H1 (cell line): ENCODE results near the gene ASCL5. TPM values are rescaled to one million over a fixed set of nuclear protein-coding genes. Genes with fewer than 3 reads are reported as not detected.

Experiments used
- CTCF ChIA-PET: fragments of 300-600 bp; sonication (Branson Sonifier 250); formaldehyde crosslinking; loops from one replicate; lab custom pipeline; 2021; ENCODE audit not compliant: partially characterized antibody; lab: Charles Lee
- POLR2A ChIA-PET: fragments of 300-600 bp; sonication (Branson Sonifier 250); formaldehyde crosslinking; loops from one replicate; lab custom pipeline; 2021; ENCODE audit warnings: inconsistent platforms; ENCODE audit not compliant: partially characterized antibody; lab: Charles Lee
- DNase-seq, 2 experiments: peaks; one replicate each; pipeline versions ENCODE4 v3.0.0 to v3.0.0-alpha.2; 2010 to 2022; ENCODE audit warnings: low spot score in 2 of 2, low read depth in 1 of 2, mixed read lengths in 1 of 2
- FAIRE-seq: peaks from 2 replicates; lab custom pipeline; 2011; peaks lifted over from hg19 to GRCh38; lab: Jason Lieb, UNC
- H2AFZ ChIP-seq: 2 replicates; pipeline ENCODE4 v1.8.1; 2012; ENCODE audit warnings: low read length, inconsistent platforms
- H2AK5ac ChIP-seq: 2 replicates; pipeline ENCODE4 v1.6.1; 2013; ENCODE audit warnings: low read depth, low read length
- H2BK120ac ChIP-seq: replicated peaks from 2 replicates; pipeline ENCODE3; 2013; ENCODE audit warnings: low read depth, low read length, inconsistent platforms
- H2BK12ac ChIP-seq: 2 replicates; pipeline ENCODE4 v1.6.1; 2013; ENCODE audit warnings: low read depth, low read length
- H2BK15ac ChIP-seq: 2 replicates; pipeline ENCODE4 v1.6.1; 2013; ENCODE audit warnings: low read length
- H2BK20ac ChIP-seq: 2 replicates; pipeline ENCODE4 v1.6.1; 2013; ENCODE audit warnings: low read length
- H2BK5ac ChIP-seq: 2 replicates; pipeline ENCODE4 v1.6.1; 2013; ENCODE audit warnings: low read depth, low read length
- H3K14ac ChIP-seq: 2 replicates; pipeline ENCODE4 v1.6.1; 2013; ENCODE audit warnings: inconsistent platforms; ENCODE audit not compliant: insufficient read length
- H3K18ac ChIP-seq: 2 replicates; pipeline ENCODE4 v1.6.1; 2013; ENCODE audit warnings: low read length; ENCODE audit errors: extremely low read depth
- H3K23ac ChIP-seq: 2 replicates; pipeline ENCODE4 v1.6.1; 2013; ENCODE audit warnings: inconsistent platforms; ENCODE audit not compliant: insufficient read length
- H3K23me2 ChIP-seq: 2 replicates; pipeline ENCODE4 v1.6.1; 2013; ENCODE audit warnings: low read depth, low read length
- H3K27ac ChIP-seq: 2 replicates; pipeline ENCODE4 v1.6.1; 2011; ENCODE audit warnings: low read depth, low read length, inconsistent platforms
- H3K27me3 ChIP-seq, 4 experiments: replicated peaks in 1 of 4; 1 replicate in 1 of 4; 2 replicates in 3 of 4; pipeline versions ENCODE4 v1.6.1 to v1.8.1; 2011 to 2013; ENCODE audit warnings: low read length in 3 of 4, mild to moderate bottlenecking in 3 of 4, inconsistent platforms in 2 of 4, mixed read lengths in 2 of 4, moderate library complexity in 1 of 4; ENCODE audit not compliant: control insufficient read depth in 3 of 4, insufficient read depth in 3 of 4; ENCODE audit errors: extremely low read depth in 1 of 4
- H3K36me3 ChIP-seq, 4 experiments: 2 replicates each; pipeline versions ENCODE4 v1.6.1 to v1.8.1; 2011 to 2013; ENCODE audit warnings: mild to moderate bottlenecking in 4 of 4, low read length in 3 of 4, moderate library complexity in 2 of 4, control low read depth in 1 of 4, inconsistent platforms in 1 of 4; ENCODE audit not compliant: insufficient read depth in 4 of 4, control insufficient read depth in 2 of 4
- H3K4ac ChIP-seq: replicated peaks from 2 replicates; pipeline ENCODE3; 2013; ENCODE audit warnings: low read length, low read depth, mixed read lengths, inconsistent platforms; ENCODE audit not compliant: insufficient read length
- H3K4me1 ChIP-seq, 4 experiments: replicated peaks in 1 of 4; 1 replicate in 1 of 4; 2 replicates in 3 of 4; pipeline versions ENCODE4 v1.6.1 to v1.8.1; 2011 to 2013; ENCODE audit warnings: low read length in 3 of 4, inconsistent platforms in 2 of 4, mixed read lengths in 1 of 4; ENCODE audit not compliant: insufficient read depth in 4 of 4, control insufficient read depth in 3 of 4
- H3K4me2 ChIP-seq, 2 experiments: 2 replicates each; pipeline versions ENCODE4 v1.6.1 to v1.8.1; 2011 to 2013; ENCODE audit warnings: low read depth in 2 of 2, low read length in 2 of 2, control low read depth in 1 of 2, inconsistent platforms in 1 of 2, mild to moderate bottlenecking in 1 of 2; ENCODE audit not compliant: insufficient read depth in 1 of 2
- H3K4me3 ChIP-seq, 4 experiments: fragments of 200-600, 300-600 bp in 1 of 4; sonication (generic), shearing (Covaris generic), sonication (Bioruptor Twin) in 1 of 4; 2 replicates each; pipeline versions ENCODE4 v1.5.1 to v1.8.1; 2011 to 2016; ENCODE audit warnings: low read length in 4 of 4, low read depth in 3 of 4, control low read depth in 2 of 4, inconsistent platforms in 2 of 4, mild to moderate bottlenecking in 2 of 4, mixed read lengths in 1 of 4, moderate library complexity in 1 of 4; ENCODE audit not compliant: insufficient read depth in 2 of 4; ENCODE audit errors: extremely low read depth in 1 of 4
- H3K56ac ChIP-seq: replicated peaks from 2 replicates; pipeline ENCODE3; 2013; ENCODE audit warnings: low read depth, mild to moderate bottlenecking, mixed read lengths, low read length, inconsistent platforms; ENCODE audit not compliant: insufficient read length
- H3K79me1 ChIP-seq: 2 replicates; pipeline ENCODE4 v1.6.1; 2013; ENCODE audit warnings: low read depth, low read length, control low read depth
- H3K79me2 ChIP-seq, 2 experiments: 2 replicates each; pipeline versions ENCODE4 v1.6.1 to v1.8.1; 2012 to 2013; ENCODE audit warnings: low read length in 2 of 2, mild to moderate bottlenecking in 2 of 2, inconsistent platforms in 1 of 2; ENCODE audit not compliant: insufficient read depth in 2 of 2, control insufficient read depth in 1 of 2
- H3K9ac ChIP-seq, 4 experiments: replicated peaks in 1 of 4; 1 replicate in 1 of 4; 2 replicates in 3 of 4; pipeline versions ENCODE4 v1.6.1 to v1.8.1; 2011 to 2013; ENCODE audit warnings: low read depth in 3 of 4, low read length in 3 of 4, control low read depth in 2 of 4, mild to moderate bottlenecking in 2 of 4, moderate library complexity in 2 of 4, inconsistent platforms in 1 of 4; ENCODE audit errors: extremely low read depth in 1 of 4
- H3K9me3 ChIP-seq, 2 experiments: 2 replicates each; pipeline versions ENCODE4 v1.6.1 to v1.8.1; 2012 to 2013; ENCODE audit warnings: mild to moderate bottlenecking in 2 of 2, moderate library complexity in 2 of 2, control low read depth in 1 of 2, inconsistent platforms in 1 of 2, low read depth in 1 of 2, low read length in 1 of 2, mixed read lengths in 1 of 2; ENCODE audit not compliant: insufficient read depth in 2 of 2
- H4K20me1 ChIP-seq, 2 experiments: replicated peaks in 1 of 2; 2 replicates each; pipeline versions ENCODE3 to v1.8.1; 2011 to 2013; ENCODE audit warnings: inconsistent platforms in 2 of 2, low read length in 2 of 2, mild to moderate bottlenecking in 1 of 2; ENCODE audit not compliant: insufficient read depth in 2 of 2, control insufficient read depth in 1 of 2
- H4K5ac ChIP-seq: 2 replicates; pipeline ENCODE4 v1.6.1; 2013; ENCODE audit warnings: low read length, low read depth, mixed read lengths, inconsistent platforms; ENCODE audit not compliant: insufficient read length
- H4K8ac ChIP-seq: 2 replicates; pipeline ENCODE4 v1.8.0; 2013; ENCODE audit warnings: mild to moderate bottlenecking, moderate library complexity, low read length, inconsistent platforms; ENCODE audit not compliant: insufficient read depth; ENCODE audit errors: extremely low read depth
- H4K91ac ChIP-seq: replicated peaks from 2 replicates; pipeline ENCODE3; 2013; ENCODE audit warnings: low read length, mixed read lengths, inconsistent platforms; ENCODE audit not compliant: insufficient read length
- ATF3 ChIP-seq: IDR thresholded peaks from 2 replicates; pipeline ENCODE4 v1.6.1; 2011; ENCODE audit warnings: low read depth, mild to moderate bottlenecking, low read length; ENCODE audit not compliant: insufficient read depth
- CEBPB ChIP-seq: IDR thresholded peaks from 2 replicates; pipeline ENCODE4 v1.6.1; 2012; ENCODE audit warnings: low read depth, low read length
- CREB1 ChIP-seq: IDR thresholded peaks from 2 replicates; pipeline ENCODE4 v1.6.1; 2012; ENCODE audit warnings: inconsistent platforms
- EGR1 ChIP-seq: IDR thresholded peaks from 2 replicates; pipeline ENCODE4 v1.6.1; 2011; ENCODE audit warnings: low read depth, low read length, borderline replicate concordance
- GTF2F1 ChIP-seq: IDR thresholded peaks from 2 replicates; pipeline ENCODE4 v1.6.1; 2012; ENCODE audit warnings: low read depth, low read length, improper control_type of control experiment, borderline replicate concordance
- JUND ChIP-seq: IDR thresholded peaks from 2 replicates; pipeline ENCODE4 v1.6.1; 2011; ENCODE audit warnings: mild to moderate bottlenecking, improper control_type of control experiment, low read length
- NRF1 ChIP-seq: IDR thresholded peaks from 2 replicates; pipeline ENCODE4 v1.6.1; 2011; ENCODE audit warnings: mild to moderate bottlenecking, low read depth, low read length, improper control_type of control experiment
- POLR2A ChIP-seq, 2 experiments: IDR thresholded peaks; 1 replicate in 1 of 2; 2 replicates in 1 of 2; pipeline ENCODE4 v1.6.1; 2011; ENCODE audit warnings: low read depth in 2 of 2, low read length in 2 of 2, mild to moderate bottlenecking in 2 of 2; ENCODE audit errors: control extremely low read depth in 1 of 2
- RAD21 ChIP-seq, 2 experiments: IDR thresholded peaks in 1 of 2; conservative IDR thresholded peaks in 1 of 2; 2 replicates each; pipeline ENCODE4 v1.6.1; 2011; ENCODE audit warnings: low read depth in 2 of 2, low read length in 2 of 2, improper control_type of control experiment in 1 of 2, inconsistent platforms in 1 of 2, mild to moderate bottlenecking in 1 of 2, moderate library complexity in 1 of 2
- SAP30 ChIP-seq: fragments of 300-600 bp; sonication (generic); IDR thresholded peaks from 2 replicates; pipeline ENCODE4 v1.7.1; 2012; ENCODE audit warnings: low read length, moderate library complexity, mild to moderate bottlenecking, inconsistent platforms; ENCODE audit not compliant: insufficient read depth, insufficient replicate concordance
- SIRT6 ChIP-seq: IDR thresholded peaks from one replicate; pipeline ENCODE4 v1.7.1; 2012; ENCODE audit warnings: low read length, inconsistent platforms
- TBP ChIP-seq: IDR thresholded peaks from 2 replicates; pipeline ENCODE4 v1.6.1; 2011; ENCODE audit warnings: low read depth, low read length, improper control_type of control experiment
- YY1 ChIP-seq: IDR thresholded peaks from 2 replicates; pipeline ENCODE4 v1.6.1; 2011; ENCODE audit warnings: low read depth, mild to moderate bottlenecking, low read length
- WGBS, 2 experiments: shearing (Covaris generic) in 1 of 2; methylation state at CpG; one replicate each; pipeline versions ENCODE4 v1.1.6 to v1.1.7; 2013 to 2015; ENCODE audit warnings: low lambda C conversion rate in 2 of 2, mixed read lengths in 2 of 2, inconsistent platforms in 1 of 2, low coverage in 1 of 2, missing lambda C conversion rate in 1 of 2; ENCODE audit not compliant: insufficient replicate concordance in 2 of 2, insufficient coverage in 1 of 2, insufficient read length in 1 of 2; ENCODE audit errors: extremely low coverage in 1 of 2, missing lambda C conversion rate in 1 of 2; 5-methylcytosine and 5-hydroxymethylcytosine counted together
- polyA plus RNA-seq, 7 experiments: library from polyadenylated mRNA; depleted of rRNA in 3 of 7; stranded (reverse) in 5 of 7; unstranded in 2 of 7; fragments of >200 nt in 5 of 7; fragments of 200-250 nt in 2 of 7; gene quantifications; 1 replicate in 5 of 7; 2 replicates in 1 of 7; 4 replicates in 1 of 7; pipeline versions ENCODE4 v1.2.1 to v1.2.3, GENCODE V29; 2011 to 2013; ENCODE audit warnings: missing spikeins in 2 of 7, mixed read lengths in 2 of 7
- total RNA-seq: library from RNA; stranded (reverse); fragmentation: NEBNext Ultra II Directional; extraction: Animal tissue kit (Norgen Biotek cat#: 25700); gene quantifications from 2 replicates; pipeline ENCODE4 v1.2.1, GENCODE V29; 2021

Gene ASCL5
- total and polyA plus RNA-seq, 2 of the 8 experiments (the other 6 are each of a cell fraction or from before 2014, with no cell fraction given) = 0.29 to 0.41 TPM

GRCh38 chr1:201137579-201138310, 10.8 kb upstream of the ASCL5 start:
- Histone ChIP-seq H2BK20ac (no peak overlapping the region), H3K36me3 (peaks cover 19 to 75% (median 39%) of the 10 kb centered on the region in 4 experiments), H3K4me1 (no peaks in the 10 kb centered on the region), H3K14ac (no peak overlapping the region), H2AK5ac (no peak overlapping the region), H3K4me2 (no peak overlapping the region), H3K79me1 (no peaks in the 10 kb centered on the region; the same call in 1 of the 2 replicates), H4K8ac (no peak overlapping the region), H3K79me2 (no peaks in the 10 kb centered on the region), H3K9ac (no peak overlapping the region), H3K18ac (no peak overlapping the region), H2AFZ (no peak overlapping the region), H3K27me3 (no peaks in the 10 kb centered on the region), H3K9me3 (no peaks in the 10 kb centered on the region), H2BK12ac (no peak overlapping the region), H4K20me1 (peaks cover 3 to 14% of the 10 kb centered on the region in 2 experiments), H4K91ac (no peak overlapping the region), H3K56ac (no peak overlapping the region), H3K4me3 (no peak overlapping the region), H3K4ac (no peak overlapping the region), H2BK15ac (no peak overlapping the region), H3K23me2 (no peaks in the 10 kb centered on the region), H3K27ac (no peak overlapping the region), H2BK120ac (no peak overlapping the region), H3K23ac (no peak overlapping the region), H4K5ac (no peak overlapping the region), H2BK5ac (no peak overlapping the region)
- WGBS, 2 experiments = 88% methylated on average over 6 of the region's 6 CpGs; no CpG with 5 or more reads in 1 of the 2 experiments
- ChIA-PET CTCF (interaction anchor here (0.9 to 5.8 kb wide), 10 partner anchors 11 to 85 kb away, joined by 3 to 32 read pairs (median 4); partner anchors contain the start of gene IGFN1), POLR2A (interaction anchor here (1.0 to 3.7 kb wide), 5 partner anchors 8 to 25 kb away, joined by 3 to 28 read pairs (median 3); partner anchors contain the start of gene TMEM9)
- FAIRE-seq (no peak), DNase-seq (no peak)
- no peak for TF ChIP-seq RAD21 (IDR thresholded peaks at IDR 0.05 in 1 of 2, conservative IDR thresholded peaks at IDR 0.05 in 1 of 2; ENCODE audit: low read depth in 2 of 2, low read length in 2 of 2)
- TF ChIP-seq SAP30 = no peak
- TF ChIP-seq CREB1 = no peak
- TF ChIP-seq EGR1 = no peak
- TF ChIP-seq SIRT6 = no peak
- TF ChIP-seq CEBPB = no peak
- TF ChIP-seq POLR2A (IDR thresholded peaks at IDR 0.05; ENCODE audit: control extremely low read depth in 1 of 2, low read depth in 2 of 2, low read length in 2 of 2) = no peak
- TF ChIP-seq TBP = no peak
- TF ChIP-seq ATF3 = no peak
- TF ChIP-seq GTF2F1 = no peak
- no peak for TF ChIP-seq YY1
- no peak for TF ChIP-seq NRF1
- no peak for TF ChIP-seq JUND
